ENCODE data around the gene LTBP1. TPM values are rescaled to one million over a fixed set of nuclear protein-coding genes. Genes with fewer than 3 reads are reported as not detected.

The LTBP1 gene
- total RNA-seq, 1 donor from 2014 or later, result 3.9 TPM

- peaks cover 7% of the 10 kb centered on the region for H3K36me3 Mint-ChIP-seq (ENCODE audit: unreplicated experiment)
- no peaks in the 10 kb centered on the region for H3K27me3 Mint-ChIP-seq (ENCODE audit: unreplicated experiment)
- no peak for DNase-seq
- peaks cover 2% of the 10 kb centered on the region for H3K9me3 Mint-ChIP-seq (ENCODE audit: unreplicated experiment)
- TF ChIP-seq CTCF (IDR thresholded peaks at IDR 0.05; ENCODE audit: partially characterized antibody, unreplicated experiment), result no peak
- H3K4me1 Mint-ChIP-seq (ENCODE audit: low read depth, unreplicated experiment), result peaks cover 33% of the 10 kb centered on the region
- peak overlapping the region; percentile 89 for H3K27ac Mint-ChIP-seq (ENCODE audit: unreplicated experiment)
- peak overlapping the region; percentile 22 for H3K4me3 Mint-ChIP-seq (ENCODE audit: unreplicated experiment)
Measured at GRCh38 chr2:32902986-32903385, 43.8 kb upstream of the LTBP1 start.

DNA sequence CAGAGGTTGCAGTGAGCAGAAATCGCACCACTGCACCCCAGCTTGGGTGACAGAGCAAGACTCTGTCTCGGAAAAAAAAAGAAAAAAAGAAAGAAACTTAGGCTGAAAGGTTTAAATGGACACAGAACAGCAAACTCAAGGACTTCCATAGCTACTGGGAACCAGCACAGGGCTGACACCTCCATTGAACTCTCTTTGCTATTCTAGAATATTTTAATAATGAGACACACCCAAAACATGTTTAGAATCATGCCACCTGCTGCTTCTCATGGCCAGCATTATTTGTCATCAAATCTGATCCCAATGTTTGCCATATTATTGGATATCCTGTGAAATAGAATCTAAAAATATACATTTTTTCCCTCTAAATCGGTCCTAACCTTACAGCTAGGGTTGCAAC, 42.7 kb upstream of the LTBP1 start:
- H3K4me1 Mint-ChIP-seq (ENCODE audit: low read depth, unreplicated experiment), result peaks cover 25% of the 10 kb centered on the region
- H3K4me3 Mint-ChIP-seq (ENCODE audit: unreplicated experiment), result no peak overlapping the region
- DNase-seq, result no peak
- peaks cover 7% of the 10 kb centered on the region for H3K36me3 Mint-ChIP-seq (ENCODE audit: unreplicated experiment)
- H3K27me3 Mint-ChIP-seq (ENCODE audit: unreplicated experiment), result no peaks in the 10 kb centered on the region
- no peak for TF ChIP-seq CTCF (IDR thresholded peaks at IDR 0.05; ENCODE audit: partially characterized antibody, unreplicated experiment)
- H3K27ac Mint-ChIP-seq (ENCODE audit: unreplicated experiment), result peak overlapping the region; percentile 60
- H3K9me3 Mint-ChIP-seq (ENCODE audit: unreplicated experiment), result peaks cover 2% of the 10 kb centered on the region

DNA sequence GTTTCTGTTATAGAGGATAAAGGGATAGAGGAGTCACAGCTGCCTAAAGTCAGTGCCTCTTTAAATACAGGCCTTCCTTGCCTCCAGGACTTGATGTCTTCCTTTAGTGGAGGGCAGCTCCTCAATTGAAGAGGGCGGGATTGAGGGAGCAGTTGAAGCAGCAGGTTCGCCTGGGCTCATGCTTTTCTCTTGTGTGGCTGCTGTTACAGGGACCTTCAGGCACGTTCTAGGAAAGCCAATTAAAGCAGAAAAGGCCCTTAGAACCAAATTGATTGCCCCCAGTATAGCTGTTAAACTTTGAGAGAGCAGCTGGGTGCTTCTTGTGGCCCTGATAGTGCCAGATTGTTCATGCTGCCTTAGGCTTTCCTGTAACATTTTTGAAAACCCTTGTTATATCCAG, 42.0 kb upstream of the LTBP1 start:
- Mint-ChIP-seq H3K27ac (ENCODE audit: unreplicated experiment) (peak overlapping the region; percentile 60), H3K9me3 (ENCODE audit: unreplicated experiment) (peaks cover 2% of the 10 kb centered on the region)

GRCh38 chr2:32905270-32905669, 41.5 kb upstream of the LTBP1 start:
- Mint-ChIP-seq H3K36me3 (ENCODE audit: unreplicated experiment) (peaks cover 7% of the 10 kb centered on the region), H3K27ac (ENCODE audit: unreplicated experiment) (no peak overlapping the region), H3K9me3 (ENCODE audit: unreplicated experiment) (peaks cover 2% of the 10 kb centered on the region), H3K27me3 (ENCODE audit: unreplicated experiment) (no peaks in the 10 kb centered on the region), H3K4me3 (ENCODE audit: unreplicated experiment) (no peak overlapping the region), H3K4me1 (ENCODE audit: low read depth, unreplicated experiment) (peaks cover 25% of the 10 kb centered on the region)
- no peak for DNase-seq
- no peak for TF ChIP-seq CTCF (IDR thresholded peaks at IDR 0.05; ENCODE audit: partially characterized antibody, unreplicated experiment)

More for the DNA sequence above, 42.0 kb upstream of the LTBP1 start:
- no peak for TF ChIP-seq CTCF (IDR thresholded peaks at IDR 0.05; ENCODE audit: partially characterized antibody, unreplicated experiment)
- peaks cover 25% of the 10 kb centered on the region for H3K4me1 Mint-ChIP-seq (ENCODE audit: low read depth, unreplicated experiment)
- H3K36me3 Mint-ChIP-seq (ENCODE audit: unreplicated experiment), result peaks cover 7% of the 10 kb centered on the region
- no peaks in the 10 kb centered on the region for H3K27me3 Mint-ChIP-seq (ENCODE audit: unreplicated experiment)
- no peak for DNase-seq
- no peak overlapping the region for H3K4me3 Mint-ChIP-seq (ENCODE audit: unreplicated experiment)

GRCh38 chr2:32910883-32911598, 35.7 kb upstream of the LTBP1 start:
- H3K36me3 Mint-ChIP-seq (ENCODE audit: unreplicated experiment), result no peaks in the 10 kb centered on the region
- H3K4me1 Mint-ChIP-seq (ENCODE audit: low read depth, unreplicated experiment), result no peaks in the 10 kb centered on the region
- H3K27me3 Mint-ChIP-seq (ENCODE audit: unreplicated experiment), result no peaks in the 10 kb centered on the region
- DNase-seq, result no peak
- H3K4me3 Mint-ChIP-seq (ENCODE audit: unreplicated experiment), result no peak overlapping the region
- TF ChIP-seq CTCF (IDR thresholded peaks at IDR 0.05; ENCODE audit: partially characterized antibody, unreplicated experiment), result no peak
- H3K27ac Mint-ChIP-seq (ENCODE audit: unreplicated experiment), result no peak overlapping the region
- peaks cover 2% of the 10 kb centered on the region for H3K9me3 Mint-ChIP-seq (ENCODE audit: unreplicated experiment)

All from glutamatergic neuron (in vitro differentiated cells).